HepG2 (cell line): ENCODE data around the gene LSM3. TPM values are rescaled to one million over a fixed set of nuclear protein-coding genes. Genes with fewer than 3 reads are reported as not detected.

Experiments
- ATAC-seq: fragments of 200-7000 bp; cut with Tn5 transposase; 3 replicates; pipeline ENCODE4 v1.9.1; 2020; ENCODE audit warnings: mild to moderate bottlenecking, moderate library complexity
- BruUV-seq: library from RNA; stranded (reverse); fragments of 400-500 nt; replicated peaks from 2 replicates; lab custom pipeline; 2021; lab: Mats Ljungman, UMichigan
- CTCF ChIA-PET: fragments of 300-600 bp; formaldehyde crosslinking; extraction: SDS; loops from one replicate; lab custom pipeline; 2021; ENCODE audit warnings: low total read pairs, inconsistent platforms, low intra/inter-chr PET ratio; lab: Yijun Ruan, JAX
- POLR2A ChIA-PET: fragments of 350-600 bp; sonication (Branson Sonifier 250); formaldehyde crosslinking; loops from one replicate; lab custom pipeline; 2020; ENCODE audit warnings: antibody characterized with exemption, inconsistent platforms; lab: Yijun Ruan, JAX
- DNase-seq: peaks from one replicate; pipeline ENCODE4 v3.0.0-alpha.2; 2015; ENCODE audit warnings: low spot score
- FAIRE-seq: peaks from 3 replicates; lab custom pipeline; 2011; peaks lifted over from hg19 to GRCh38; lab: Jason Lieb, UNC
- H2AFZ ChIP-seq: one replicate; pipeline ENCODE4 v1.6.1; 2011; ENCODE audit warnings: low read length, inconsistent platforms
- H3K27ac ChIP-seq: fragments of 300-600 bp; 3 replicates; pipeline ENCODE4 v1.8.0; 2011; ENCODE audit warnings: mixed run types, mild to moderate bottlenecking, mixed read lengths, low read length, inconsistent platforms; ENCODE audit not compliant: insufficient read depth; ENCODE audit errors: extremely low read length
- H3K27me3 ChIP-seq, 2 experiments: fragments of 200-600 bp in 1 of 2; 2 replicates in 1 of 2; 3 replicates in 1 of 2; pipeline versions ENCODE4 v1.6.0 to v1.8.0; 2011; ENCODE audit warnings: low read length in 2 of 2, mild to moderate bottlenecking in 2 of 2, moderate library complexity in 2 of 2, inconsistent platforms in 1 of 2; ENCODE audit not compliant: insufficient read depth in 2 of 2, control insufficient read depth in 1 of 2
- H3K36me3 ChIP-seq, 2 experiments: fragments of 200-600 bp in 1 of 2; replicated peaks in 1 of 2; 2 replicates in 1 of 2; 3 replicates in 1 of 2; pipeline versions ENCODE4 v1.5.1 to v1.8.0; 2011; ENCODE audit warnings: low read length in 2 of 2, inconsistent platforms in 1 of 2; ENCODE audit not compliant: insufficient read depth in 2 of 2, control insufficient read depth in 1 of 2
- H3K4me1 ChIP-seq: 2 replicates; pipeline ENCODE4 v1.5.1; 2012; ENCODE audit warnings: low read length, inconsistent platforms; ENCODE audit not compliant: insufficient read depth
- H3K4me2 ChIP-seq: 2 replicates; pipeline ENCODE4 v1.6.0; 2011; ENCODE audit warnings: low read depth, low read length, inconsistent platforms
- H3K4me3 ChIP-seq, 3 experiments: fragments of 200-600 bp in 1 of 3; sonication (generic), shearing (Covaris generic) in 1 of 3; replicated peaks in 1 of 3; 2 replicates each; pipeline ENCODE4 v1.5.1; 2011 to 2016; ENCODE audit warnings: low read length in 3 of 3, inconsistent platforms in 2 of 3, low read depth in 2 of 3, mild to moderate bottlenecking in 2 of 3, control low read depth in 1 of 3, mixed read lengths in 1 of 3; ENCODE audit not compliant: insufficient read depth in 1 of 3
- H3K79me2 ChIP-seq: one replicate; pipeline ENCODE4 v1.6.1; 2011; ENCODE audit warnings: low read length, inconsistent platforms; ENCODE audit not compliant: insufficient read depth
- H3K9ac ChIP-seq: 2 replicates; pipeline ENCODE4 v1.6.0; 2011; ENCODE audit warnings: mild to moderate bottlenecking, low read depth, low read length, inconsistent platforms; ENCODE audit not compliant: insufficient read depth
- H3K9me3 ChIP-seq: 2 replicates; pipeline ENCODE4 v1.5.1; 2012; ENCODE audit warnings: mild to moderate bottlenecking, low read length
- H4K20me1 ChIP-seq: 2 replicates; pipeline ENCODE4 v1.6.0; 2011; ENCODE audit warnings: inconsistent platforms, mild to moderate bottlenecking, low read length, moderate library complexity; ENCODE audit not compliant: insufficient read depth
- ARID5B ChIP-seq: IDR thresholded peaks from 2 replicates; pipeline ENCODE4 v1.4.0; 2020; ENCODE audit warnings: mild to moderate bottlenecking, missing genetic modification reagents
- EED ChIP-seq: sonication (generic); formaldehyde crosslinking; IDR thresholded peaks from 2 replicates; pipeline ENCODE4 v1.5.0; 2020; ENCODE audit warnings: mild to moderate bottlenecking, missing genetic modification reagents
- EP300 ChIP-seq, 3 experiments: sonication (generic) in 1 of 3; formaldehyde crosslinking in 1 of 3; IDR thresholded peaks; 2 replicates each; pipeline versions ENCODE4 v1.5.1 to v1.6.1; 2011 to 2020; ENCODE audit warnings: low read depth in 2 of 3, low read length in 2 of 3, borderline replicate concordance in 1 of 3, improper control_type of control experiment in 1 of 3, mild to moderate bottlenecking in 1 of 3, missing genetic modification reagents in 1 of 3, moderate library complexity in 1 of 3
- MYC ChIP-seq: sonication (generic); formaldehyde crosslinking; IDR thresholded peaks from 2 replicates; pipeline ENCODE4 v1.9.0; 2021; ENCODE audit warnings: missing genetic modification reagents, borderline replicate concordance
- NCOA2 ChIP-seq: sonication (generic); formaldehyde crosslinking; IDR thresholded peaks from 2 replicates; pipeline ENCODE4 v1.8.0; 2022; ENCODE audit warnings: inconsistent platforms
- NR2F2 ChIP-seq: IDR thresholded peaks from 2 replicates; pipeline ENCODE4 v1.6.1; 2012; ENCODE audit warnings: low read depth, inconsistent platforms, borderline replicate concordance
- RARA ChIP-seq: IDR thresholded peaks from 2 replicates; pipeline ENCODE4 v1.6.1; 2016; ENCODE audit warnings: missing genetic modification reagents, missing compliant biosample characterization
- SNAPC2 ChIP-seq: sonication (generic); formaldehyde crosslinking; IDR thresholded peaks from 2 replicates; pipeline ENCODE4 v1.8.1; 2022; ENCODE audit warnings: mild to moderate bottlenecking, missing genetic modification reagents
- TCF12 ChIP-seq, 2 experiments: fragments of 450-650 bp in 1 of 2; sonication (generic) in 1 of 2; formaldehyde crosslinking in 1 of 2; IDR thresholded peaks; 2 replicates each; pipeline versions ENCODE4 v1.6.1 to v1.8.0; 2017 to 2022; ENCODE audit warnings: antibody characterized with exemption in 1 of 2, mild to moderate bottlenecking in 1 of 2, missing genetic modification reagents in 1 of 2, moderate library complexity in 1 of 2
- YEATS4 ChIP-seq: sonication (generic); formaldehyde crosslinking; IDR thresholded peaks from 2 replicates; pipeline ENCODE4 v1.4.0; 2020; ENCODE audit warnings: missing genetic modification reagents, borderline replicate concordance
- ZFP36L1 ChIP-seq: sonication (generic); formaldehyde crosslinking; IDR thresholded peaks from 2 replicates; pipeline ENCODE4 v1.8.0; 2022; ENCODE audit warnings: mild to moderate bottlenecking, missing genetic modification reagents, moderate library complexity
- ZMAT3 ChIP-seq: sonication (generic); formaldehyde crosslinking; conservative IDR thresholded peaks from 2 replicates; pipeline ENCODE4 v1.7.0; 2021; ENCODE audit warnings: missing genetic modification reagents
- ZNF589 ChIP-seq: sonication (generic); formaldehyde crosslinking; conservative IDR thresholded peaks from 2 replicates; pipeline ENCODE4 v1.8.0; 2022; ENCODE audit warnings: mild to moderate bottlenecking, moderate library complexity, missing genetic modification reagents
- ZSCAN31 ChIP-seq: sonication (generic); formaldehyde crosslinking; IDR thresholded peaks from 2 replicates; pipeline ENCODE4 v1.5.0; 2020; ENCODE audit warnings: low read depth, mild to moderate bottlenecking, missing genetic modification reagents
- WGBS: methylation state at CpG from one replicate; pipeline ENCODE4 v1.1.6; 2017; ENCODE audit warnings: low lambda C conversion rate; 5-methylcytosine and 5-hydroxymethylcytosine counted together
- in situ Hi-C: cut with HindIII; loops from 2 replicates; pipeline ENCODE4 v1.10.0; 2017; ENCODE audit warnings: low pct_unique_long_range_greater_than_20kb; ENCODE audit not compliant: extremely low pct_ligation_motif_present
- intact Hi-C: fragments of 100-400 bp; cut with micrococcal nuclease; formaldehyde crosslinking; loops from one replicate; pipeline ENCODE4 v1.10.0; 2022; ENCODE audit not compliant: unreplicated experiment
- polyA plus RNA-seq, 8 experiments: library from polyadenylated mRNA; depleted of rRNA in 3 of 8; stranded (reverse) in 7 of 8; unstranded in 1 of 8; fragments of >200 nt; fragmentation: Illumina TruSeq in 4 of 8; extraction: Trizol in 4 of 8; gene quantifications; 2 replicates each; pipeline versions ENCODE4 v1.2.1 to v1.2.3, GENCODE V29; 2011 to 2016; ENCODE audit warnings: low read depth in 4 of 8, missing spikeins in 1 of 8, mixed read lengths in 1 of 8; ENCODE audit not compliant: insufficient read depth in 1 of 8
- total RNA-seq, 5 experiments: library from RNA; depleted of rRNA; stranded (reverse); fragments of >200 nt; fragmentation: Illumina TruSeq; extraction: Trizol; gene quantifications; 2 replicates each; pipeline ENCODE4 v1.2.3, GENCODE V29; 2016; ENCODE audit warnings: low read depth in 1 of 5
- TF ChIP-seq, protein P1 (sequence below): sonication (generic); IDR thresholded peaks from 2 replicates; pipeline ENCODE4 v1.6.1; 2016; ENCODE audit warnings: low read depth, borderline replicate concordance

The LSM3 gene
- total and polyA plus RNA-seq, 2 of the 13 experiments (the other 11 are each of a cell fraction or from before 2014, with no cell fraction given) = 5.1 to 19.4 TPM

DNA sequence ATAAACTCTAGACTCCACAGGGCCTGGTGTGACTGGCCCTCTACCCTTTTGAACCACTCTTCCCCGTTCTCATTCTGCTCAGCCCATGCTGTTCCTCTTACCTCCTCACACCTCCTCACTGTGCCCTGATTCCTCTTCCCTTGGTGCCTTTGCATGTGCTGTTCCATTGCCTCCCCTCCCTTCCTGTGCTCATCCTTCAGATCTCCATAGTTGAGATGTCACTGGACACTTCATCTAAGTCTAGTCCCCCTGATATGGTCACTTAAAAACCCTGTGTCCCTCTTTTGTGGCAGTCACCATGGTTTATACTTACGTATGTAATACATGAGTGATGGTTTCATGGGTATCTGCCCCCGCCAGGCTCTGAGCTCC lies 69.8 kb downstream of the LSM3 start (continued):
- TF ChIP-seq TCF12 (IDR thresholded peaks at IDR 0.05) = no peak
- TF ChIP-seq TCF12 (CRISPR knock-in tag; IDR thresholded peaks at IDR 0.05) = no peak
- no peak for TF ChIP-seq YEATS4 (CRISPR knock-in tag)
- TF ChIP-seq MYC (CRISPR knock-in tag) = no peak
- no peak for TF ChIP-seq SNAPC2 (CRISPR knock-in tag)
- TF ChIP-seq ZFP36L1 (CRISPR knock-in tag) = no peak
- TF ChIP-seq ZNF589 (CRISPR knock-in tag) = no peak
- TF ChIP-seq EED (CRISPR knock-in tag) = no peak

DNA sequence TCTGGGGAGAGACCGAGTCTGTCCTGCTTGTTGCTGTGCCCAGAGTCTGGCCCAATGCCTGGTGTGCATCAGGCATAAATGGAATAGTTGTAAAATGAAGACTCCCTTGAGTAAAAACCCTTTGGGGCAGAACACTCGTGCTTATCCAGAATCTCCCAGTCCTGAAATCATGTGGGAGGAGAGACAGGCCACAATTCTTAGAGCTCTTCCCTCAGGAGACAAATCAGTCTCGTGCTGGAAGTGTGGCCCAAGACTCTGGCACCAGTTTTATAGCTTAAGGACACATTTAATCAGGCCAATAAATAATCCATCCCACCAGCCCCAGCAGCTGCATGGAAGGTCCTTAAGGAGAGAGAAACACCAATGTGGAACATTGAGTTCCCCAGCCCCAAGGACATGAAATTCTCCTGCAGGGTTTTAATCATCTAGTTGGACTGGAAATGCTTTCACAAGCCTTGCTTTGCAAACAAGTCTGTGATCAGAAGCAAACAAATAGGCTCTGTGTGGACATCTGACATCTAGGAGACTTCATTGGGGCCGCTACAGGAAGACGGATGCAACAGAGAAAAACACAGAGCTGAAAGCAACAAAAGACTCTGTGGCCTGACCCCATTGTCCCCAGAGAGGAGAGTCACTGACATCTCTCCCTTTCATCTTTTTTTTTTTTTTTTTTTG lies 70.4 kb downstream of the LSM3 start:
- H3K27ac ChIP-seq = peak overlapping the region; percentile 36
- H2AFZ ChIP-seq = no peak overlapping the region
- no peak overlapping the region for H3K4me3 ChIP-seq
- peak; percentile 23 for FAIRE-seq
- H3K4me2 ChIP-seq = peak overlapping the region; percentile 25; the same call in 1 of the 2 replicates
- ChIA-PET CTCF (no interaction called here), POLR2A (no interaction called here)
- no peaks in the 10 kb centered on the region for H4K20me1 ChIP-seq
- H3K36me3 ChIP-seq = no peaks in the 10 kb centered on the region
- peaks cover 60% of the 10 kb centered on the region for H3K4me1 ChIP-seq
- 18% methylated on average over 5 of the region's 5 CpGs for WGBS
- in situ Hi-C loops = no loop called here
- no peaks in the 10 kb centered on the region for H3K79me2 ChIP-seq
- peak; percentile 76 for ATAC-seq
- peak; percentile 80 for DNase-seq
- H3K27me3 ChIP-seq = peaks cover 0 to 2% of the 10 kb centered on the region in 2 experiments; a peak in 3 of 5 replicates
- BruUV-seq = no TSS peak
- intact Hi-C loops = no loop called here
- no peak overlapping the region for H3K9ac ChIP-seq
- H3K9me3 ChIP-seq = no peaks in the 10 kb centered on the region
- TF ChIP-seq RARA (peak; percentile 59; the same call in 1 of the 2 replicates), ZMAT3 (CRISPR knock-in tag) (no peak), ZSCAN31 (no peak), EP300 (IDR thresholded peaks at IDR 0.05; ENCODE audit: low read depth in 2 of 2, low read length in 2 of 2) (peak in 1 of 2 experiments; percentile 43; a peak in 2 of 4 replicates), EP300 (CRISPR knock-in tag; IDR thresholded peaks at IDR 0.05; ENCODE audit: borderline replicate concordance) (no peak), ARID5B (CRISPR knock-in tag) (peak; percentile 50; the same call in 1 of the 2 replicates), NR2F2 (peak; percentile 58; the same call in 1 of the 2 replicates), NCOA2 (CRISPR knock-in tag) (peak; percentile 52; the same call in 1 of the 2 replicates)
- TF ChIP-seq, protein P1, sequence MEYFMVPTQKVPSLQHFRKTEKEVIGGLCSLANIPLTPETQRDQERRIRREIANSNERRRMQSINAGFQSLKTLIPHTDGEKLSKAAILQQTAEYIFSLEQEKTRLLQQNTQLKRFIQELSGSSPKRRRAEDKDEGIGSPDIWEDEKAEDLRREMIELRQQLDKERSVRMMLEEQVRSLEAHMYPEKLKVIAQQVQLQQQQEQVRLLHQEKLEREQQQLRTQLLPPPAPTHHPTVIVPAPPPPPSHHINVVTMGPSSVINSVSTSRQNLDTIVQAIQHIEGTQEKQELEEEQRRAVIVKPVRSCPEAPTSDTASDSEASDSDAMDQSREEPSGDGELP = 0 out of 2 replicates have a peak, but pooled peaks have one; percentile 13
